H1 (cell line): ENCODE measurements around the gene LRP1. TPM values are rescaled to one million over a fixed set of nuclear protein-coding genes. Genes with fewer than 3 reads are reported as not detected.

Experiments
- CTCF ChIA-PET: fragments of 300-600 bp; sonication (Branson Sonifier 250); formaldehyde crosslinking; loops from one replicate; lab custom pipeline; 2021; ENCODE audit not compliant: partially characterized antibody; lab: Charles Lee
- POLR2A ChIA-PET: fragments of 300-600 bp; sonication (Branson Sonifier 250); formaldehyde crosslinking; loops from one replicate; lab custom pipeline; 2021; ENCODE audit warnings: inconsistent platforms; ENCODE audit not compliant: partially characterized antibody; lab: Charles Lee
- DNase-seq, 2 experiments: peaks; one replicate each; pipeline versions ENCODE4 v3.0.0 to v3.0.0-alpha.2; 2010 to 2022; ENCODE audit warnings: low spot score in 2 of 2, low read depth in 1 of 2, mixed read lengths in 1 of 2
- FAIRE-seq: peaks from 2 replicates; lab custom pipeline; 2011; peaks lifted over from hg19 to GRCh38; lab: Jason Lieb, UNC
- H2AFZ ChIP-seq: 2 replicates; pipeline ENCODE4 v1.8.1; 2012; ENCODE audit warnings: low read length, inconsistent platforms
- H2AK5ac ChIP-seq: 2 replicates; pipeline ENCODE4 v1.6.1; 2013; ENCODE audit warnings: low read depth, low read length
- H2BK120ac ChIP-seq: replicated peaks from 2 replicates; pipeline ENCODE3; 2013; ENCODE audit warnings: low read depth, low read length, inconsistent platforms
- H2BK12ac ChIP-seq: 2 replicates; pipeline ENCODE4 v1.6.1; 2013; ENCODE audit warnings: low read depth, low read length
- H2BK15ac ChIP-seq: 2 replicates; pipeline ENCODE4 v1.6.1; 2013; ENCODE audit warnings: low read length
- H2BK20ac ChIP-seq: 2 replicates; pipeline ENCODE4 v1.6.1; 2013; ENCODE audit warnings: low read length
- H2BK5ac ChIP-seq: 2 replicates; pipeline ENCODE4 v1.6.1; 2013; ENCODE audit warnings: low read depth, low read length
- H3K14ac ChIP-seq: 2 replicates; pipeline ENCODE4 v1.6.1; 2013; ENCODE audit warnings: inconsistent platforms; ENCODE audit not compliant: insufficient read length
- H3K18ac ChIP-seq: 2 replicates; pipeline ENCODE4 v1.6.1; 2013; ENCODE audit warnings: low read length; ENCODE audit errors: extremely low read depth
- H3K23ac ChIP-seq: 2 replicates; pipeline ENCODE4 v1.6.1; 2013; ENCODE audit warnings: inconsistent platforms; ENCODE audit not compliant: insufficient read length
- H3K23me2 ChIP-seq: 2 replicates; pipeline ENCODE4 v1.6.1; 2013; ENCODE audit warnings: low read depth, low read length
- H3K27ac ChIP-seq: 2 replicates; pipeline ENCODE4 v1.6.1; 2011; ENCODE audit warnings: low read depth, low read length, inconsistent platforms
- H3K27me3 ChIP-seq, 4 experiments: replicated peaks in 1 of 4; 1 replicate in 1 of 4; 2 replicates in 3 of 4; pipeline versions ENCODE4 v1.6.1 to v1.8.1; 2011 to 2013; ENCODE audit warnings: low read length in 3 of 4, mild to moderate bottlenecking in 3 of 4, inconsistent platforms in 2 of 4, mixed read lengths in 2 of 4, moderate library complexity in 1 of 4; ENCODE audit not compliant: control insufficient read depth in 3 of 4, insufficient read depth in 3 of 4; ENCODE audit errors: extremely low read depth in 1 of 4
- H3K36me3 ChIP-seq, 4 experiments: 2 replicates each; pipeline versions ENCODE4 v1.6.1 to v1.8.1; 2011 to 2013; ENCODE audit warnings: mild to moderate bottlenecking in 4 of 4, low read length in 3 of 4, moderate library complexity in 2 of 4, control low read depth in 1 of 4, inconsistent platforms in 1 of 4; ENCODE audit not compliant: insufficient read depth in 4 of 4, control insufficient read depth in 2 of 4
- H3K4ac ChIP-seq: replicated peaks from 2 replicates; pipeline ENCODE3; 2013; ENCODE audit warnings: low read length, low read depth, mixed read lengths, inconsistent platforms; ENCODE audit not compliant: insufficient read length
- H3K4me1 ChIP-seq, 4 experiments: replicated peaks in 1 of 4; 1 replicate in 1 of 4; 2 replicates in 3 of 4; pipeline versions ENCODE4 v1.6.1 to v1.8.1; 2011 to 2013; ENCODE audit warnings: low read length in 3 of 4, inconsistent platforms in 2 of 4, mixed read lengths in 1 of 4; ENCODE audit not compliant: insufficient read depth in 4 of 4, control insufficient read depth in 3 of 4
- H3K4me2 ChIP-seq, 2 experiments: 2 replicates each; pipeline versions ENCODE4 v1.6.1 to v1.8.1; 2011 to 2013; ENCODE audit warnings: low read depth in 2 of 2, low read length in 2 of 2, control low read depth in 1 of 2, inconsistent platforms in 1 of 2, mild to moderate bottlenecking in 1 of 2; ENCODE audit not compliant: insufficient read depth in 1 of 2
- H3K4me3 ChIP-seq, 4 experiments: fragments of 200-600, 300-600 bp in 1 of 4; sonication (generic), shearing (Covaris generic), sonication (Bioruptor Twin) in 1 of 4; 2 replicates each; pipeline versions ENCODE4 v1.5.1 to v1.8.1; 2011 to 2016; ENCODE audit warnings: low read length in 4 of 4, low read depth in 3 of 4, control low read depth in 2 of 4, inconsistent platforms in 2 of 4, mild to moderate bottlenecking in 2 of 4, mixed read lengths in 1 of 4, moderate library complexity in 1 of 4; ENCODE audit not compliant: insufficient read depth in 2 of 4; ENCODE audit errors: extremely low read depth in 1 of 4
- H3K56ac ChIP-seq: replicated peaks from 2 replicates; pipeline ENCODE3; 2013; ENCODE audit warnings: low read depth, mild to moderate bottlenecking, mixed read lengths, low read length, inconsistent platforms; ENCODE audit not compliant: insufficient read length
- H3K79me1 ChIP-seq: 2 replicates; pipeline ENCODE4 v1.6.1; 2013; ENCODE audit warnings: low read depth, low read length, control low read depth
- H3K79me2 ChIP-seq, 2 experiments: 2 replicates each; pipeline versions ENCODE4 v1.6.1 to v1.8.1; 2012 to 2013; ENCODE audit warnings: low read length in 2 of 2, mild to moderate bottlenecking in 2 of 2, inconsistent platforms in 1 of 2; ENCODE audit not compliant: insufficient read depth in 2 of 2, control insufficient read depth in 1 of 2
- H3K9ac ChIP-seq, 4 experiments: replicated peaks in 1 of 4; 1 replicate in 1 of 4; 2 replicates in 3 of 4; pipeline versions ENCODE4 v1.6.1 to v1.8.1; 2011 to 2013; ENCODE audit warnings: low read depth in 3 of 4, low read length in 3 of 4, control low read depth in 2 of 4, mild to moderate bottlenecking in 2 of 4, moderate library complexity in 2 of 4, inconsistent platforms in 1 of 4; ENCODE audit errors: extremely low read depth in 1 of 4
- H3K9me3 ChIP-seq, 2 experiments: 2 replicates each; pipeline versions ENCODE4 v1.6.1 to v1.8.1; 2012 to 2013; ENCODE audit warnings: mild to moderate bottlenecking in 2 of 2, moderate library complexity in 2 of 2, control low read depth in 1 of 2, inconsistent platforms in 1 of 2, low read depth in 1 of 2, low read length in 1 of 2, mixed read lengths in 1 of 2; ENCODE audit not compliant: insufficient read depth in 2 of 2
- H4K20me1 ChIP-seq, 2 experiments: replicated peaks in 1 of 2; 2 replicates each; pipeline versions ENCODE3 to v1.8.1; 2011 to 2013; ENCODE audit warnings: inconsistent platforms in 2 of 2, low read length in 2 of 2, mild to moderate bottlenecking in 1 of 2; ENCODE audit not compliant: insufficient read depth in 2 of 2, control insufficient read depth in 1 of 2
- H4K5ac ChIP-seq: 2 replicates; pipeline ENCODE4 v1.6.1; 2013; ENCODE audit warnings: low read length, low read depth, mixed read lengths, inconsistent platforms; ENCODE audit not compliant: insufficient read length
- H4K8ac ChIP-seq: 2 replicates; pipeline ENCODE4 v1.8.0; 2013; ENCODE audit warnings: mild to moderate bottlenecking, moderate library complexity, low read length, inconsistent platforms; ENCODE audit not compliant: insufficient read depth; ENCODE audit errors: extremely low read depth
- H4K91ac ChIP-seq: replicated peaks from 2 replicates; pipeline ENCODE3; 2013; ENCODE audit warnings: low read length, mixed read lengths, inconsistent platforms; ENCODE audit not compliant: insufficient read length
- CBX8 ChIP-seq: fragments of 300-800, 300-1000 bp; sonication (generic); IDR thresholded peaks from 2 replicates; pipeline ENCODE4 v1.7.1; 2016; ENCODE audit warnings: low read depth, low read length, borderline replicate concordance
- CHD1 ChIP-seq: IDR thresholded peaks from 2 replicates; pipeline ENCODE4 v1.6.1; 2012; ENCODE audit warnings: low read depth, low read length, improper control_type of control experiment
- CREB1 ChIP-seq: IDR thresholded peaks from 2 replicates; pipeline ENCODE4 v1.6.1; 2012; ENCODE audit warnings: inconsistent platforms
- RFX5 ChIP-seq: IDR thresholded peaks from 2 replicates; pipeline ENCODE4 v1.6.1; 2011; ENCODE audit warnings: low read depth, low read length, improper control_type of control experiment, borderline replicate concordance
- SP1 ChIP-seq: IDR thresholded peaks from 2 replicates; pipeline ENCODE4 v1.6.1; 2011; ENCODE audit warnings: low read depth, low read length
- SUZ12 ChIP-seq: fragments of 200-600 bp; sonication (generic); IDR thresholded peaks from 2 replicates; pipeline ENCODE4 v1.6.1; 2012; ENCODE audit warnings: mild to moderate bottlenecking, inconsistent platforms, low read length, moderate library complexity, mixed read lengths
- YY1 ChIP-seq: IDR thresholded peaks from 2 replicates; pipeline ENCODE4 v1.6.1; 2011; ENCODE audit warnings: low read depth, mild to moderate bottlenecking, low read length
- WGBS, 2 experiments: shearing (Covaris generic) in 1 of 2; methylation state at CpG; one replicate each; pipeline versions ENCODE4 v1.1.6 to v1.1.7; 2013 to 2015; ENCODE audit warnings: low lambda C conversion rate in 2 of 2, mixed read lengths in 2 of 2, inconsistent platforms in 1 of 2, low coverage in 1 of 2, missing lambda C conversion rate in 1 of 2; ENCODE audit not compliant: insufficient replicate concordance in 2 of 2, insufficient coverage in 1 of 2, insufficient read length in 1 of 2; ENCODE audit errors: extremely low coverage in 1 of 2, missing lambda C conversion rate in 1 of 2; 5-methylcytosine and 5-hydroxymethylcytosine counted together
- polyA plus RNA-seq, 7 experiments: library from polyadenylated mRNA; depleted of rRNA in 3 of 7; stranded (reverse) in 5 of 7; unstranded in 2 of 7; fragments of >200 nt in 5 of 7; fragments of 200-250 nt in 2 of 7; gene quantifications; 1 replicate in 5 of 7; 2 replicates in 1 of 7; 4 replicates in 1 of 7; pipeline versions ENCODE4 v1.2.1 to v1.2.3, GENCODE V29; 2011 to 2013; ENCODE audit warnings: missing spikeins in 2 of 7, mixed read lengths in 2 of 7
- total RNA-seq: library from RNA; stranded (reverse); fragmentation: NEBNext Ultra II Directional; extraction: Animal tissue kit (Norgen Biotek cat#: 25700); gene quantifications from 2 replicates; pipeline ENCODE4 v1.2.1, GENCODE V29; 2021

The LRP1 gene
- total and polyA plus RNA-seq, 2 of the 8 experiments (the other 6 are each of a cell fraction or from before 2014, with no cell fraction given): 35.3 to 92.5 TPM

GRCh38 chr12:57194253-57194652 is 66.0 kb downstream of the LRP1 start:
- no peak overlapping the region for H4K5ac ChIP-seq
- no peak overlapping the region for H3K4ac ChIP-seq
- H3K9me3 ChIP-seq: no peaks in the 10 kb centered on the region
- no peak overlapping the region for H4K8ac ChIP-seq
- WGBS, 2 experiments: 94% methylated on average over 15 of the region's 18 CpGs; no CpG with 5 or more reads in 1 of the 2 experiments
- no peak overlapping the region for H3K18ac ChIP-seq
- H3K79me1 ChIP-seq: no peaks in the 10 kb centered on the region; the same call in 1 of the 2 replicates
- ChIA-PET POLR2A (interaction anchor here (0.6 to 11.0 kb wide), 7 partner anchors 8 to 44 kb away, joined by 3 to 91 read pairs (median 6); no protein-coding TSS in a partner anchor), CTCF (interaction anchor here (0.6 to 20.9 kb wide), 5 partner anchors 18 to 125 kb away, joined by 3 to 389 read pairs (median 3); no protein-coding TSS in a partner anchor)
- no peak overlapping the region for H3K4me3 ChIP-seq
- no peak overlapping the region for H3K4me2 ChIP-seq
- H3K36me3 ChIP-seq: peaks cover 72 to 97% (median 93%) of the 10 kb centered on the region in 4 experiments
- FAIRE-seq (no peak), DNase-seq (no peak)
- H3K27me3 ChIP-seq: no peaks in the 10 kb centered on the region
- peak overlapping the region; percentile 44; the same call in 1 of the 2 replicates for H2BK5ac ChIP-seq
- H2BK15ac ChIP-seq: no peak overlapping the region
- no peak overlapping the region for H3K9ac ChIP-seq
- no peak overlapping the region for H2AK5ac ChIP-seq
- H3K14ac ChIP-seq: no peak overlapping the region
- H2BK120ac ChIP-seq: no peak overlapping the region
- no peak for TF ChIP-seq SP1
- no peak for TF ChIP-seq CREB1
- TF ChIP-seq RFX5: no peak
- TF ChIP-seq CBX8: no peak
- no peak for TF ChIP-seq SUZ12
- TF ChIP-seq YY1: no peak
- TF ChIP-seq CHD1: no peak
- peaks cover 7% of the 10 kb centered on the region; the same call in 1 of the 2 replicates for H3K23me2 ChIP-seq
- H2BK12ac ChIP-seq: no peak overlapping the region
- no peak overlapping the region for H2BK20ac ChIP-seq
- H3K23ac ChIP-seq: no peak overlapping the region
- H4K20me1 ChIP-seq: peaks cover 6 to 29% of the 10 kb centered on the region in 2 experiments
- no peak overlapping the region for H3K56ac ChIP-seq
- no peak overlapping the region for H2AFZ ChIP-seq
- H3K79me2 ChIP-seq: no peaks in the 10 kb centered on the region
- no peak overlapping the region for H3K27ac ChIP-seq
- no peaks in the 10 kb centered on the region; a peak in 1 of 7 replicates for H3K4me1 ChIP-seq
- H4K91ac ChIP-seq: no peak overlapping the region
